Mesangial cell (primary cell): ENCODE results near the gene KIRREL2. TPM values are rescaled to one million over a fixed set of nuclear protein-coding genes. Genes with fewer than 3 reads are reported as not detected.

Experiments used
- total RNA-seq: library from RNA; depleted of rRNA; stranded (reverse); fragments of >200 nt; gene quantifications from 2 replicates; pipeline ENCODE4 v1.2.3, GENCODE V29; 2015

The KIRREL2 gene
- under 0.01 and 0.16 TPM in 2 replicates for total RNA-seq

GRCh38 chr19:35856546-35857149, at the start of gene KIRREL2:
Gene KIRREL2 (plus strand): TSS chr19:35856911. CDS start chr19:35857120, 209 bp downstream.

GRCh38 chr19:35812220-35813042, 44.3 kb upstream of the KIRREL2 start, which contains the start of gene PRODH2:
Gene PRODH2 (minus strand): TSS chr19:35812845. CDS start chr19:35812805, 40 bp downstream.

GRCh38 chr19:35852029-35852780, 4.5 kb upstream of the KIRREL2 start, which contains the start of gene NPHS1:
Gene NPHS1 (minus strand): TSS chr19:35852504. CDS start chr19:35851837, 667 bp downstream.

GRCh38 chr19:35868172-35868822, 11.6 kb downstream of the KIRREL2 start, which contains the start of gene APLP1:
Gene APLP1 (plus strand): TSS chr19:35868574. CDS start chr19:35868637, 63 bp downstream.

GRCh38 chr19:35901854-35902661, 45.3 kb downstream of the KIRREL2 start, which contains the start of gene HCST:
Gene HCST (plus strand): TSS chr19:35902529. CDS start chr19:35902594, 65 bp downstream.

GRCh38 chr19:35908010-35908441, 51.3 kb downstream of the KIRREL2 start, which contains the start of gene TYROBP:
Gene TYROBP (minus strand): TSS chr19:35908295. CDS start chr19:35908228, 67 bp downstream.

Other genes with a start within 250 kb of the KIRREL2 start
- 7.5 and 20.7 TPM in 2 replicates for gene HAUS5, start 244.2 kb upstream of the KIRREL2 start, total RNA-seq
- 79.6 and 99.4 TPM in 2 replicates for gene RBM42, start 227.9 kb upstream of the KIRREL2 start, total RNA-seq
- gene ETV2, start 215.2 kb upstream of the KIRREL2 start, total RNA-seq = 0.49 and 2.3 TPM in 2 replicates
- gene COX6B1, start 208.6 kb upstream of the KIRREL2 start, total RNA-seq = 474 TPM in 2 replicates
- 0.16 TPM in 1 of 2 replicates, not detected in the other for gene UPK1A, start 190.4 kb upstream of the KIRREL2 start, total RNA-seq
- not detected in 2 replicates for gene ZBTB32, start 152.4 kb upstream of the KIRREL2 start, total RNA-seq
- 10.9 and 17.2 TPM in 2 replicates for gene KMT2B, start 138.9 kb upstream of the KIRREL2 start, total RNA-seq
- gene IGFLR1, start 114.5 kb upstream of the KIRREL2 start, total RNA-seq = 4.7 and 8.3 TPM in 2 replicates
- 5.4 and 9.0 TPM in 2 replicates for gene U2AF1L4, start 111.5 kb upstream of the KIRREL2 start, total RNA-seq
- gene PSENEN, start 111.3 kb upstream of the KIRREL2 start, total RNA-seq = 61.4 and 72.5 TPM in 2 replicates
- gene LIN37, start 108.3 kb upstream of the KIRREL2 start, total RNA-seq = 7.6 and 11.9 TPM in 2 replicates
- 2.3 and 6.8 TPM in 2 replicates for gene HSPB6, start 99.9 kb upstream of the KIRREL2 start, total RNA-seq
- 13.4 and 22.7 TPM in 2 replicates for gene PROSER3, start 98.7 kb upstream of the KIRREL2 start, total RNA-seq
- 8.4 and 14.8 TPM in 2 replicates for gene ARHGAP33, start 81.3 kb upstream of the KIRREL2 start, total RNA-seq
- not detected in 2 replicates for gene PRODH2, start 44.1 kb upstream of the KIRREL2 start, total RNA-seq
- gene NPHS1, start 4.4 kb upstream of the KIRREL2 start, total RNA-seq = 0.13 TPM in 1 of 2 replicates, not detected in the other
- 9.8 and 33.7 TPM in 2 replicates for gene APLP1, start 11.7 kb downstream of the KIRREL2 start, total RNA-seq
- gene NFKBID, start 43.6 kb downstream of the KIRREL2 start, total RNA-seq = 2.9 and 7.6 TPM in 2 replicates
- 0.38 TPM in 1 of 2 replicates, not detected in the other for gene HCST, start 45.6 kb downstream of the KIRREL2 start, total RNA-seq
- not detected in 2 replicates for gene TYROBP, start 51.4 kb downstream of the KIRREL2 start, total RNA-seq
- gene LRFN3, start 79.5 kb downstream of the KIRREL2 start, total RNA-seq = 10.4 and 19.8 TPM in 2 replicates
- 24.4 and 26.4 TPM in 2 replicates for gene SDHAF1, start 138.3 kb downstream of the KIRREL2 start, total RNA-seq
- gene SYNE4, start 151.9 kb downstream of the KIRREL2 start, total RNA-seq = 0.81 and 3.4 TPM in 2 replicates
- gene ALKBH6, start 157.3 kb downstream of the KIRREL2 start, total RNA-seq = 22.9 and 33.4 TPM in 2 replicates
- gene CLIP3, start 176.0 kb downstream of the KIRREL2 start, total RNA-seq = 2.6 and 31.9 TPM in 2 replicates
- 4.4 and 15.3 TPM in 2 replicates for gene THAP8, start 197.4 kb downstream of the KIRREL2 start, total RNA-seq
- gene WDR62, start 198.0 kb downstream of the KIRREL2 start, total RNA-seq = 1.8 and 22.5 TPM in 2 replicates